Fibroblast of peridontal ligament (primary cell): ENCODE measurements around the gene CELSR3.

Experiments
- DNase-seq: peaks from one replicate; pipeline ENCODE4 v3.0.0-alpha.2; 2010; ENCODE audit errors: extremely low read depth

The CELSR3 gene, protein sequence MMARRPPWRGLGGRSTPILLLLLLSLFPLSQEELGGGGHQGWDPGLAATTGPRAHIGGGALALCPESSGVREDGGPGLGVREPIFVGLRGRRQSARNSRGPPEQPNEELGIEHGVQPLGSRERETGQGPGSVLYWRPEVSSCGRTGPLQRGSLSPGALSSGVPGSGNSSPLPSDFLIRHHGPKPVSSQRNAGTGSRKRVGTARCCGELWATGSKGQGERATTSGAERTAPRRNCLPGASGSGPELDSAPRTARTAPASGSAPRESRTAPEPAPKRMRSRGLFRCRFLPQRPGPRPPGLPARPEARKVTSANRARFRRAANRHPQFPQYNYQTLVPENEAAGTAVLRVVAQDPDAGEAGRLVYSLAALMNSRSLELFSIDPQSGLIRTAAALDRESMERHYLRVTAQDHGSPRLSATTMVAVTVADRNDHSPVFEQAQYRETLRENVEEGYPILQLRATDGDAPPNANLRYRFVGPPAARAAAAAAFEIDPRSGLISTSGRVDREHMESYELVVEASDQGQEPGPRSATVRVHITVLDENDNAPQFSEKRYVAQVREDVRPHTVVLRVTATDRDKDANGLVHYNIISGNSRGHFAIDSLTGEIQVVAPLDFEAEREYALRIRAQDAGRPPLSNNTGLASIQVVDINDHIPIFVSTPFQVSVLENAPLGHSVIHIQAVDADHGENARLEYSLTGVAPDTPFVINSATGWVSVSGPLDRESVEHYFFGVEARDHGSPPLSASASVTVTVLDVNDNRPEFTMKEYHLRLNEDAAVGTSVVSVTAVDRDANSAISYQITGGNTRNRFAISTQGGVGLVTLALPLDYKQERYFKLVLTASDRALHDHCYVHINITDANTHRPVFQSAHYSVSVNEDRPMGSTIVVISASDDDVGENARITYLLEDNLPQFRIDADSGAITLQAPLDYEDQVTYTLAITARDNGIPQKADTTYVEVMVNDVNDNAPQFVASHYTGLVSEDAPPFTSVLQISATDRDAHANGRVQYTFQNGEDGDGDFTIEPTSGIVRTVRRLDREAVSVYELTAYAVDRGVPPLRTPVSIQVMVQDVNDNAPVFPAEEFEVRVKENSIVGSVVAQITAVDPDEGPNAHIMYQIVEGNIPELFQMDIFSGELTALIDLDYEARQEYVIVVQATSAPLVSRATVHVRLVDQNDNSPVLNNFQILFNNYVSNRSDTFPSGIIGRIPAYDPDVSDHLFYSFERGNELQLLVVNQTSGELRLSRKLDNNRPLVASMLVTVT (N-terminal part only)

DNA sequence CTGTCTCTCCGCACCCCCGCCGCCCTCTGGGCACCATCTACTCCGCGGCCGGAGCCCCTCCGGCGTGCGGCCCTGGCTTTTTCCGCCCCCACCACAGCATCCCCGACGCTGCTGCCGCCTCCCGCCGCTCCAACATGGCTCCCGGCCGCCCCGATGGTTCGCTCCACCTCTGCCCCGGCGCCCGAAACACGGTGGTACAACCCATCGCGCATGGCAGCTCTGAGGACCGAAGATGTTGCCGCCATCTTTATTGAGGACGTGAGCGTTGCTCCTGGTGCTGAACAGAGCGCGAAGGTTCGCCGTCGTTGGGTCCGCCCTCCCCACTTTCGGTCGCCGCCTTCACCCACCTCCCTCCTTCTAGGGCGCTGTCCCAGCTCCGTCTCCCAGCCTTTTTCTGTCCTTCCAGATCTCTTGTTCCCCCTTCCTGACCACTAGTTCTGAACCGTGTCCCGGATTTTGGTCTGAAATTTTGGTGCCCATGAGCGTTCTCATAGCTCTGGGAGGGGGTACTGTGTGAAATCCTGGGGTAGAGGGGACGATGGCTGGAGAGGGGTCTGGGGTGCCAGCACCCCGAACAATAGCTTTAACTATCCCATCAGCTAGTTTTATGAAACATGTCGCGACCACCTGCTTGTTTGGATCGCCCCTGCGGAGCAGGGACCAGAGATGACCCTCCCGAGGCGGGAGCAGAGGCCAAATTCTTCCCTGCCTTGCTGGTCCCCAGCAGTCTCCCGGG, at the start of gene CELSR3:
Gene CELSR3 (minus strand): TSS at position 134 of the 736 bp plus-strand sequence. CDS start 252 bp downstream, outside the sequence.
- peak; percentile 90 for DNase-seq

DNA sequence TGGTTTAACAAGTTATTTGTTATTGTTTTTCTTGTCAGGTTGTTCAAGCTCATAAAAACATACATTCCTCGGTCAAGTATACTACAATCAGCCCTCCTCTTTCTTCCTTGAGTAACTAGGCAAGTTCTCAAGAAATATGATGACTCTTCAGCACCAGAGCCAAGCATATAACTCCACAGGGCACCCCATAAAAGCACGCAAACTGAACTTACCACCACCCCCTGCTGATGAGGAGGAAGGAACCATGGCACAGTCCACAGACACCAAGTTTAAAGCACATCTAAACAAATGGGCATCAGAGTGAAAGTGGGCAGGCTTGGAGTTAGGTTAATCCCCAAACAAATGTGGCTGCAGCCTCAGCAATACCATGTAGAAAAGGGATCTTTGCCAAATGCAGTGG, 49.0 kb upstream of the CELSR3 start:
- DNase-seq: no peak

DNA sequence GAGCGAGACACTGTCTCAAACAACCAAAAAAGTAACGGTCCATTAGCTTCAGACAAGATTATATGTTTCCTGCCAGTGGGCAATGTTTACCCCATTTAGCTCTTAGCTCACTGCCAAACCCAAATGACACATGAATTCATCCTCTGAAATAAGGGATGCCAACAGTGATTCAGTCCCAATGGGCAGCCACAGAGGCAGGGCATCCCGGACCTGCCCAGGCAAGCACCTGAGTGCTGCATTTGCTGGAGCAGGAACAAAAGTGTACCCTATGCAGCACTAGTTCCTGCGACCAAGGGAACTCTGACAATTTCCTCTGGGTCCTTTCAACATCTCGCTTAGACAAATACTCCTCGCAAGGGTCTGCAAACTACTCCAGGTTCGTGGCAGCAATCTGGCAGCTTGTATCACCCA, 46.4 kb upstream of the CELSR3 start:
- no peak for DNase-seq

DNA sequence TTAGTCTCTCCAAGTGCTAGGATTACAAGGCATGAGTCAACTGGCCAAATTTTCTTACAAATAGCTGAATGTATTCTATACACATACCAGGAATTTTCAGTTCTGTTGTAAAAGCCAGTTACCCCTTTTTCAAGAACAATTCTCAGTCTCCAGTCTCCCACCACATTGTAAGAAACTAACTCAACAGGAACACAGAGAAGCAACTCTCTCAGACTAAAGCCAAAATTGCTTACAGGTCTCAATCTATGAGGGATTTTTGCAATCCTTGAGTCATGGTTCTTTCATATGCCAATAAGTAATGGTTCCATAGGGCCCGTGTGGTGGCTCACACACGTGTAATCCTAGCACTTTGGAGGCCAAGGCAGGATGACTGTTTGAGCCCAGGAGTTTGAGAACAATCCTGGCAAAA, 45.8 kb upstream of the CELSR3 start:
- DNase-seq: peak; percentile 85

DNA sequence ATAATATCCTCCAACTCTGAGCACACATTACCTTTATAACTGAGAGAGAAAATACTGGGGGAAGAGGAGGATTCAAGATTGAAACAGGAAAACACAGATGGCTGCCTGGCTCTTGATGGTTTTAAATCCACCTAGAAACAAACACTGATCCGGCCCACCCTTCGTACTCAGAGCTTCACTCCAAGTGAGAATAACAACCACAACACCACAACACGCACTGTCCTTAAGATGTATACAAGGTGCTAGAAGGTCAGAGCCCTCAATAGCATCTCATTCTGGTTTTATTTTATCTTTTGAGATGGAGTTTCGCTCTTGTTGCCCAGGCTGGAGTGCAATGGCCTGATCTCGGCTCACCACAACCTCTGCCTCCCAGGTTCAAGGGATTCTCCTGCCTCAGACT, 44.5 kb upstream of the CELSR3 start:
- DNase-seq: no peak

DNA sequence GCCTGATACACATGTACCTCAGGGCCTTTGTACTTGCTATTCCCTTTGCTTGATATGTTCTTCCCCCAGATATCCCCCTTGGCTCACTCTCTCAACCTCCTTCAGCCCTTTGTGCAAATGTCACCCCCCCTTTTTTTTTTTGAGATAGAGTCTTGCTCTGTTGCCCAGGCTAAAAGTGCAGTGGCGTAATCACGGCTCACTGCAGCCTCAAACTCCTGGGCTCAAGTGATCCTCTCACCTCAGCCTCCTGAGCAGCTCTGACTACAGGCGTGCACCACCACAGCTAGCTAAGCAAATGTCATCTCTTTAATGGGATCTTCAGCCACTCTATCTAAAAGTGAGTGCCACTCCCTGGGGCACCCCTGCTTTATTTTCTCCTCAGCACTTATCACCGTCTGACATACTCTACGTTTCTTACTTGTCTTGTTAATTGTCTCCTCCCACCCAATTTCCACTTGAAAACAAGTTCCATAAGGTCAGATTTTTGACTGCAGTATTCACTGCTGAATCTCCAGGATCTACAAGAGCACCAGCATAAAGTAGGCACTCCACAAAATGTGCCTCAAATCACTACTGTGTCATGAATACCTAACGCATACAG, 39.7 kb upstream of the CELSR3 start:
- no peak for DNase-seq

DNA sequence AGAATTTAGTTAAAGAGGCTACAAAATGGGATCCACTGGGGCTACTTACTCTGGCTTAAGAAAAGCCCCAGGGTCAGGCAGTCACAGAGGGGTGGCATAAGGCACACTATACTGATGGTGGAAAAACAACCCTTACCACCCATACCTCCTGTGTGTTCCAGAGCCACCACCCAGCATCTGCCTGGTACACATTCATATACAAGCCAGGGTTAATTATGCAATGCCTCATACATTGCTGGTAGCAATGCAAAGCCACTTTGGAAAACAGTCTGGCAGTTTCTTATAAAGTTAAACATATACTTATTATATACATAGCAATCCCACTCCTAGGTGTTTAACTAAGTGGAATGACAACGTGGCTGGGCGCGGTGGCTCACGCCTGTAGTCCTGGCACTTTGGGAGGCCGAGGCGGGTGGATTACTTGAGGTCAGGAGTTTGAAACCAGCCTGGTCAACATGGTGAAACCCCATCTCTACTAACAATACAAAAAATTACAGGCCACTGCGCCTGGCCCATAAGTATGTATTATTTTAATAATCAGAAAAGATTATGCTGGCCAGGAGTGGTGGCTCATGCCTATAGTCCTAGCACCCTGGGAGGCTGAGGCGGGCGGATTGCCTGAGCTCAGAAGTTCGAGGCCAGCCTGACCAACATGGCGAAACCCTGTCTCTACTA, 38.2 kb upstream of the CELSR3 start:
- no peak for DNase-seq

DNA sequence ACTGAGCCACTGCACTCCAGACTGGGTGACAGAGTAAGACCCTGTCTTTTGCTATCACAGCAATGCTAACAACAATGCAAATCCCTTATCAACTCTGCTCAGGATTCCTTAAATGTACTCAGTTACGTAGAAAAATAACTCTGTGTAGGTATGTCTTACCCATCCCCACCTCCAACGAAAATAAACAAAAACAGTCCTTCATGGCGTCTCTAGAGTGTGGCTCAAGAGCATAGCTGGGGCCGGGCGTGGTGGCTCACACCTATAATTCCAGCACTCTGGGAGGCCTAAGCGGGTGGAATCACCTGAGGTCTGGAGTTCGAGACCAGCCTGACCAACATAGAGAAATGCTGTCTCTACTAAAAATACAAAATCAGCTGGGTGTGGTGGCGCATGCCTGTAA, 36.2 kb upstream of the CELSR3 start:
- DNase-seq: no peak

DNA sequence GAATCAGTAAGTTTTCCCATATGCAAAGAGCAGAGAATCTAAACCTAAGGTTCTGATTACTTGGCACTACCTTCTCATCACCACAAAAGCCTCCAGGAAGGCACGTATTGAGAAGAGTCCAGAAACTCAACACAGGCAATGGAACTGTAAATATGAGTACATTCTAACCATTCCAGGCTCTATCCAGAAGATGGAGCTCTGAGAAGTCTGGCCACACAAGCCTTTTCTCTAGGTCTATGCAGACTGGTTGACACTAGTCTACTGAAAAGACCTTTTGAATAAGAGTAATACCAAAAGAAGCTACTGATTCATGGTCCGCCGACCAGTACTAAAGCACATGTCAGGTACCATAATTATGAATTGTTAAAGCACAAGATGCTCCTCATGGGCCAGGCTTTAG, 35.3 kb upstream of the CELSR3 start:
- no peak for DNase-seq

DNA sequence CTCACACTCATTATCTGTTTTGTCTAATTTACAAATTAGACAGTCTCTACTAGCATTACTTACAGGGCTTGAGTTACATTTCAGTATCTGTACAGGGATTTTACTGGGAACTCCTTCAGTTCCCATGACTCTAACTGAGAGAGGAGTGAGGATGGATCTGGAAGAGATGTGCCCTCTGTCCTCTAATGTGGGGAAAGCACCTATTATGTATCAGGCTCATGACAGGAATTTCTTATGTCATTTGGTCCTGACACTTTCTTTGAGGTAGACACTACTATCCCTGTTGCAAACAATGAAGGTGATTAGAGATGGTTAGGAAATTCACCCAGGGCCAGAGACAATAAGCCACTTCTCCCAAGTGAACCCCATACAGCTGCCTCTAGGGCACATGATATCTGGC, 33.9 kb upstream of the CELSR3 start:
- DNase-seq: no peak

DNA sequence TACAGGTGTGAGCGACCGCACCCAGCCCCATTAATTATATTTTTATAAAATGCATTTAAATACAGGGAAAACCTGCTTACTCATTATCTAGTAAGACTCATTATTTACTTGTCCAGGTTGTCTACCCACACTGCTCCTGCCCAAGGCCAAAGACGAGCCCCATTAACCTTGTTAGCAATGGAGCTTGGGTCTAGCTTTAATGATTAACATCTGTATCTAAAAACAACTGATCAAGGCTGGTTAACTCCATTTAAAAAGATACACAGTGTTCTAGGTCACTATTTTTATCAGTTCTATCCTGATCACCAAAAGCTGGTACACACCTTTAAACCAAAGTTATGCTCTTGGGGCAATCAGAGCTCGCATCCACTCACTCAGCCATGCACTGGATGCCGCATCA, 33.5 kb upstream of the CELSR3 start:
- no peak for DNase-seq

DNA sequence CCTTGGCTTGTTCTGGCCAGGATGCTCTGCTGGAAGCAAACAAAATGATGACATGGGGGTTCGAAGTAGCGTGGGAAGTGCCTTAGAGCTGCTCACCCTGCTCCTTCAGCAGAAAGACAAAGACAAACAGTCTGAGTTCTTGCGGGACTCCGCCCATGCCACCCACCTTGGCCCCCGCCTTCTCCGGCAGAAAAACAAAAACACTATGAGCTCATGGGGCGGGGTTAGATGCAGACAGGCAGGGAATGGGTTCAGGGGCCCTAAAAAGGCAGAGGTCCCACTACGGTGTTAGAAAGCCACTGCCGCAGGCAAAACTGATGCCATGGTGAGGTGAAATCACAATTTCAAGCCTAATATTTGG, 32.7 kb upstream of the CELSR3 start:
- no peak for DNase-seq

DNA sequence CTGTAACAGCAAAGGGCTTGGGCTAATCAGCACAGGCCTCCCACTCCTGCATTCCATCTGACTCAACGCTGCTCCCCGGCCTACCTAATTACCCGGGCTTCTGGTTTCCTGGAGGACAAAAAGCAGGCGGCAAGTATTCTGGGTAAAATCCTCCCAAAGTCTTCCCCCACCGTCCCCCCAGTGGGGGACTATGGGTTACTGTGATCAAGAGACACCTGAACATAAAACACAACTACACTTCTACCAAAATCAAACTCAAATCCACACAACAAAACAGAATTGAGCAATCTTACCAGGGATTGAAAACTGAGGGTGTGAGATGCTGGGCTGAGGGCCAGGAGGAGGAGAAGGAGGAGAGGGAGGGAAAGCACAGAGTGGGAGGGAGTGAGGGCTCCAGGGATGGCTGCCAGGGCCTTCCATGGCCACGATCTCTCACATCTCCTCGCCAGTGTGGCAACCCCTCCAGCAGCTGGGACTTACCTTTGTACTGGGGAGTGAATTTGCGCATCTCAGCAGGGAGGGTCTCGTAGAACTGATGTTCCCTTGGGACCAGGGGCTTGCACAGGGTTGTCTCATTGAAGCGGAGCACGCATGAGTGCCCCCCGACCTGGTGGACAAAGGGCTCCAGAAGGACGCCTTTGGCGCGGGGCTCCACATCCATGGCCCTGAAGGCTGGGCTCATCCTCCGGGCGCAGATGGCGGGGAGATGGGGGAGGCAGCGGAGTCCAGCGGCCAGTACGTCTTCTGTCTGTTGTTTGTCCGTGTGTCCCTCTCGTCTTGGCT, 32.1 kb upstream of the CELSR3 start:
- DNase-seq: peak; percentile 87

DNA sequence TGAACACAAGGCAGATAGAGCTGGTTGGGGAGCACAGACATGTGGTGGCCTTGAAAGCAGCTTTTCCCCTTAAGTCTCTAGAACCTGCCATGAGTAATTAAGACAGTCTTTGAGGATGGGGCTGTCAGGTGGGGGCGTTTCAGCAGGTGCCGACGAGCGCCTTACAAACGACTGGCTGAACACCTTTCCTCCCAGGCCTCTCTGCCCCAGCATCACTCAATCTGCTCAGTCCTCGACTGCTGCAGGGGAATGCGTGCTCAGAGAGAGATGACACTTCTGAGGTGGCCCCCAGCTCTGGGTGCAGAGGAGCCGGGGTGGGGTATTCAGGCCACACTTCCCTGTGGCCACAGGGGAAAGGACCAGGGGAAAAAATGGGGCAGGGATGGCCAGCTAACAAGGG, 31.1 kb upstream of the CELSR3 start:
- no peak for DNase-seq

DNA sequence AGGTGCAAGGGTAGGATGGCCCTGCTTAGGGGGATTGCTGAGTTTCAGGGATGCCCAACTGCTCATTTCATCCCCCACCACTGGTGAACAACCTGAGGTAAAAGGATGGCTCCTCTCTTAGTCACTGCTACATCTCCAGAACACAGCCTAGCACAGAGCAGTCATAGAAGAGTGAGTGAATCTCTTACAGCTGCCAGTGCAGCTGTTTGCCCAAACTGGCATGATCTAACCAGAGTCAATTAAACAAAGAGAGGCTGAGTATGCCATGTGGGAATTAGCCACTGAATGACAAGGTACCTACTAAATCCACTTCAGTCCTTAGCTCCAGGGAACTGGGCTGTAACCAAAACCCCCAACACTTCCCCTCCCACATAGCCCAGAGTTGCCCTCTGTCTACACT, 29.9 kb upstream of the CELSR3 start:
- DNase-seq: no peak

DNA sequence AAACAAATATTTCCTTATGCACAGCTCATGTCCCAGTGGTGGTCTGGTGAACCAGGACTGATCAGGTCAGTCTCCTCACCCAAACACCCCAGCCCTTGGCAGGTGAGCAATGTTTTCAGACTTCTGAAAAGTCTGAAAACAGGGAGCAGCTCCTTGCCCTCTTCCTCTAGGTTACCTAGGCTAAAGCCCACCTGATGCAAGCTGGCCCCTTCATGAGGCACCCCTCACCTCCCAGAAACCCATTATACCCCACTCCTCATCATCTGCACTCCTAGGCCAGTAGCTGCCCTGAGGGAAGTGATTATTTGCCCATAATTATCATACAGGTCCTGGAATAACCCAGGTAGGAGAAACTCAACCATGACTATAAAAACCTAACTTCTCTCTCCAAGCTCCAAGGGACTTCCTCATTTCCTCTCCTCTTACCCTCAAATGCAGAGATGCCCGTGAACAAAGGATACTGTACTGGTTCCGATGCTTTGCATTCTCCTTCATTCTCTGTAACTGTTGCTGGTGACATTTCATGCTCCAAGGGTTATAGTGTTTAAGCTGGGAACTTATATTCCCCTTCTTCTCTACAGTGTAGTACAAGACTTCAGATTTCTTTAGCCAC, 28.3 kb upstream of the CELSR3 start:
- DNase-seq: no peak

DNA sequence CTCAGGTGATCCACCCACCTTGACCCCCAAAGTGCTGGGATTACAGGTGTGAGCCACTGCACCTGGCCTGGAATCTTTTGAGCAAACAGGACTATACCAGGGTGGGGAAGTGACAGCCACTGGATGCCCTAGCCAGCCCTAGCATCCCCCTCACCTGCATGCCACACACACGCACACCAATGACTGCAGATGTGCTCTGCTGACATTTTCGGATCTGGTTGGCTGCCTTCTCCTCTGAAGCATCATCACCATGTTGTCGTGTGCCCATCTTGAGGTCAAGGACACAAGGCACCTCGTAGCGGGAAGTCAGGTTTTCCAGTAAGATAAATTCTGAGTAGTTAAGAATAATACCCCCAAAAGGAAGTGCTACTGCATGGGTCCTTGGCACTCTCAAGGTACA, 26.7 kb upstream of the CELSR3 start:
- no peak for DNase-seq

DNA sequence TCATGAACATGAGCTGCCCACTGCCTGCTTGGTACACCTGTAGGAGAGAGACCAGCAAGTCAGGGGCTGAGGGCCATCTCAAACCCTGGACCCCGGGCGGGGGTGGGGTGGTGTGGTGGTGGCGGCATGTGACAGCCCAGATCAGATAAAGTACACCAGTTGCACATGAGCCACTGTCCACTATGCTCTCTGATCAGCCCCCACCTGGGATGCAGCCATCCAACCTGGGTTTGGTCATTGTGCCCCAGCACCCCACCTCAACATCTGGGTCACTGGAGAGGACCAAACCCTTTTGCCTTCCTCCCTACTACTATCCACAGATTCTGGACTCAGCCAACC, 26.0 kb upstream of the CELSR3 start:
- no peak for DNase-seq

DNA sequence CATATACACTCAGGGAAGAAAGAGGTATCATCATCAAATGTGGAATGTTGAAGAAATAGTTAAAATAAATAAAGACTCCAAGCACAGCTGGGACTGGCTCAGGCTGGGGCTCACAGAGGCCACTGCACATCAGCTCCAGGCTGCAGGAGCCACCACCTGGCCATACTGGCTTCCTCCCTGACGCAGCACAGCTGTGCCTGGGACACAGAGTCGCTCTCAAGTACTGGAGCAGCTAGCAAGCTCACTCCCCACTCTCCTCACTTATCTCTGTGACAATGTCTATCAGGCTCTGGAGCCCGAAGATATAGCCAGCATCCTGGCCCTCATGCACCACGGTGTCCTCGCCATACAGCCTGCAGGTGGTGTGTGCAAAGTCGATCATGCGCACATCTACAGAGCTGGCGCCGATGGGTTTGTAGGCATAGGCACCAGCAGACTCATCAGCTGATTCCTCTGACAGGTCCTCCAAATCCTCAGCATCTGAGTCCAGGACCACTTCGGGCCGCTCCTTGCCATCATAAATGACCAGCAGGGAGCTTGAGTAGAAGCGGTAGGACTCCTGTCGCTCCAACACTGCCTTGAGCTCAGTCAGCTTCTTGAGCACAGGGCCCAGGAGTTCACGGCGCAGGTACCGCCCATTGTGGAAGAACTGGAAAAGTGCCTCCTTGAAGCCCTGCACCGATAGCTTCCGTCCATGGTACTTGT, 25.5 kb upstream of the CELSR3 start:
- DNase-seq: no peak
